SJSA1 (cell line): ENCODE results near the gene TRRAP. TPM values are rescaled to one million over a fixed set of nuclear protein-coding genes. Genes with fewer than 3 reads are reported as not detected.
"Not testable (repeated sequence)": the region's sequence is repeated elsewhere in the genome, so short reads cannot be mapped to it uniquely, and the experiment has no call there.

Source experiments
- DNase-seq, 2 experiments: peaks; one replicate each; pipeline ENCODE4 v3.0.0-alpha.2; 2015 to 2020; ENCODE audit warnings: low spot score in 2 of 2, low read depth in 1 of 2
- H3K27ac ChIP-seq: fragments of 250-450 bp; sonication (Bioruptor Pico); 2 replicates; pipeline ENCODE4 v1.5.1; 2020; ENCODE audit warnings: mild to moderate bottlenecking, moderate library complexity
- H3K27me3 ChIP-seq: fragments of 250-450 bp; sonication (Bioruptor Pico); replicated peaks from 2 replicates; pipeline ENCODE4 v1.5.1; 2020; ENCODE audit warnings: mild to moderate bottlenecking, moderate library complexity
- H3K36me3 ChIP-seq: fragments of 250-450 bp; sonication (Bioruptor Pico); 2 replicates; pipeline ENCODE4 v1.5.1; 2020; ENCODE audit warnings: mild to moderate bottlenecking
- H3K4me1 ChIP-seq: fragments of 250-450 bp; sonication (Bioruptor Pico); replicated peaks from 2 replicates; pipeline ENCODE4 v1.6.1; 2021; ENCODE audit warnings: mild to moderate bottlenecking
- H3K4me3 ChIP-seq: fragments of 250-450 bp; sonication (Bioruptor Pico); 2 replicates; pipeline ENCODE4 v1.5.1; 2020; ENCODE audit warnings: mild to moderate bottlenecking
- H3K9me3 ChIP-seq: fragments of 250-450 bp; sonication (Bioruptor Pico); replicated peaks from 2 replicates; pipeline ENCODE4 v1.5.1; 2020; ENCODE audit warnings: mild to moderate bottlenecking
- total RNA-seq: library from RNA; depleted of rRNA; stranded (reverse); fragments of >200 nt; shearing (Covaris generic); gene quantifications from 2 replicates; pipeline ENCODE4 v1.2.3, GENCODE V29; 2014

The TRRAP gene
- total RNA-seq, 1 experiment from 2014 or later: 12.7 TPM

DNA sequence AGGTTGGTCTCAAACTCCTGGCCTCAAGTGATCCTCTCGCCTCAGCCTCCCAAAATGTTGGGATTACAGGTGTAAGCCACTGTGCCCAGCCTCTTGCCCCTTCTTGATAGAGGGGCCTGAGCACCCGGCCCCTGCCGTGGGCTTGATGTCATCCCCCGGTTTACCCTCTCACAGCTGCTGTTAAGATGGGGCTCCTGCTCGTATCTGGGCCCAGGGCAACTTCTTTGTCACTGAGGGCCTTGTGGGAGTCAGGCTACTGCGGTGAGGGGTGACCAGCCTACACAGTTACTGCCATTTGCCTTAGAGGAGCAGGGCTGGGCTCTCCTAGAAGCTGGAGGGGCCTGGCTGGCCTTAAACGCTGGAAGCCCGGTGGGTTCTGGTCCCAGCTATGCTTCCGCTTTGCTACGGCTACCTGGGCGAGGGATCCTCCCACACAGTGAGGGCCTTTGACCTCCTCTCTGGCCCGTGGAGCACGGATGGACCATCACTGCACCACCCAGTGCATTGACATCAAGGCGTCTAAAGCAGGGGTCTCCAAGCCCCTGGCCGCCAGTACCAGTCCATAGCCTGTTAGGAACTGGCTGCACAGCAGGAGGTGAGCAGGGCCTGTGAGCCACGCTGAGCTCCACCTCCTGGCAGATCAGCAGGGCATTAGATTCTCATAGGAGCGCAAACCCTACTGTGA, 7.4 kb upstream of the TRRAP start:
- Histone ChIP-seq H3K27me3 (no peaks in the 10 kb centered on the region), H3K4me3 (no peak overlapping the region)

GRCh38 chr7:98872328-98872924, 5.9 kb upstream of the TRRAP start:
- Histone ChIP-seq H3K27me3 (no peaks in the 10 kb centered on the region), H3K4me3 (no peak overlapping the region), H3K36me3 (no peaks in the 10 kb centered on the region), H3K4me1 (peaks cover 13% of the 10 kb centered on the region), H3K9me3 (no peaks in the 10 kb centered on the region; the same call in 1 of the 2 replicates), H3K27ac (no peak overlapping the region)
- peak in 1 of 2 experiments; percentile 33 for DNase-seq

More for the DNA sequence above, 7.4 kb upstream of the TRRAP start:
- H3K9me3 ChIP-seq: no peaks in the 10 kb centered on the region; the same call in 1 of the 2 replicates
- peaks cover 16% of the 10 kb centered on the region for H3K4me1 ChIP-seq
- H3K36me3 ChIP-seq: no peaks in the 10 kb centered on the region
- no peak overlapping the region for H3K27ac ChIP-seq
- DNase-seq: no peak

- not testable (repeated sequence) for DNase-seq, H3K27me3 ChIP-seq, H3K27ac ChIP-seq, H3K9me3 ChIP-seq, H3K4me3 ChIP-seq, H3K36me3 ChIP-seq
- H3K4me1 ChIP-seq: peaks cover 20% of the 10 kb centered on the region
These were observed 4.7 kb upstream of the TRRAP start for GRCh38 chr7:98873610-98874009.

DNA sequence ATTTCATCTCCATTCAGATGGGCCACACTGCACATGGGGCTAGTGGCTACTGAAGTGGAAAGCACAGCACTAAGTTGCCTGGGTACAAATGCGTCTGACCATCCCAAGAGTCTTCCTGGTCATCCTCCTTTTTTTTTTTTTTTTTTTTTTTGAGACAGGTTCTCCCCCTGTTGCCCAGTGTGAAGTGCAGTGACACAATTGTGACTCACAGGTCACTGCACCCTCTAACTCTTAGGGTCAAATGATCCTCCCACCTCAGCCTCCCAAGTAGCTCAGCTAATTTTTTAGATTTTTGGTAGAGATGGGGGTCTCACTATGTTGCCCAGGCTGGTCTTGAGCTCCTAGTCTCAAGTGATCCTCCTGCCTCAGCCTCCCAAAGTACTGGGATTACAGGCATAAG, 3.4 kb upstream of the TRRAP start:
- peaks cover 12% of the 10 kb centered on the region for H3K36me3 ChIP-seq
- H3K27ac ChIP-seq: no peak overlapping the region
- no peak for DNase-seq
- H3K4me1 ChIP-seq: peaks cover 21% of the 10 kb centered on the region
- no peaks in the 10 kb centered on the region for H3K27me3 ChIP-seq
- H3K9me3 ChIP-seq: peaks cover 4% of the 10 kb centered on the region; the same call in 1 of the 2 replicates
- H3K4me3 ChIP-seq: no peak overlapping the region

GRCh38 chr7:98875501-98875900, 2.8 kb upstream of the TRRAP start:
- peak in 1 of 2 experiments; percentile 31 for DNase-seq
- Histone ChIP-seq H3K4me1 (peaks cover 19% of the 10 kb centered on the region), H3K36me3 (peaks cover 14% of the 10 kb centered on the region), H3K9me3 (peaks cover 4% of the 10 kb centered on the region; the same call in 1 of the 2 replicates), H3K4me3 (no peak overlapping the region), H3K27ac (no peak overlapping the region), H3K27me3 (no peaks in the 10 kb centered on the region)

- Histone ChIP-seq H3K4me1 (peaks cover 16% of the 10 kb centered on the region), H3K27me3 (no peaks in the 10 kb centered on the region), H3K9me3 (peaks cover 4% of the 10 kb centered on the region; the same call in 1 of the 2 replicates), H3K36me3 (peaks cover 31% of the 10 kb centered on the region), H3K27ac (no peak overlapping the region), H3K4me3 (no peak overlapping the region)
- DNase-seq: no peak
These were observed 1.2 kb upstream of the TRRAP start for GRCh38 chr7:98877146-98877545.

- no peak for DNase-seq
- peaks cover 38% of the 10 kb centered on the region for H3K36me3 ChIP-seq
- peaks cover 16% of the 10 kb centered on the region for H3K4me1 ChIP-seq
- H3K9me3 ChIP-seq: peaks cover 4% of the 10 kb centered on the region; the same call in 1 of the 2 replicates
- H3K27me3 ChIP-seq: no peaks in the 10 kb centered on the region
- H3K4me3 ChIP-seq: peak overlapping the region; percentile 100
- no peak overlapping the region for H3K27ac ChIP-seq
These were observed 504 bp upstream of the TRRAP start for GRCh38 chr7:98877692-98878364.

GRCh38 chr7:98879198-98879978, 1.1 kb downstream of the TRRAP start:
- DNase-seq: no peak
- H3K27me3 ChIP-seq: no peaks in the 10 kb centered on the region
- peaks cover 16% of the 10 kb centered on the region for H3K4me1 ChIP-seq
- peaks cover 4% of the 10 kb centered on the region; the same call in 1 of the 2 replicates for H3K9me3 ChIP-seq
- peak overlapping the region; percentile 100 for H3K4me3 ChIP-seq
- peak overlapping the region; percentile 78 for H3K27ac ChIP-seq
- H3K36me3 ChIP-seq: peaks cover 53% of the 10 kb centered on the region

- Histone ChIP-seq H3K4me1 (peaks cover 16% of the 10 kb centered on the region), H3K9me3 (peaks cover 4% of the 10 kb centered on the region; the same call in 1 of the 2 replicates), H3K27ac (no peak overlapping the region), H3K27me3 (no peaks in the 10 kb centered on the region), H3K4me3 (peak overlapping the region; percentile 100), H3K36me3 (peaks cover 58% of the 10 kb centered on the region)
- no peak for DNase-seq
These were observed 1.6 kb downstream of the TRRAP start for GRCh38 chr7:98879979-98880315.

DNA sequence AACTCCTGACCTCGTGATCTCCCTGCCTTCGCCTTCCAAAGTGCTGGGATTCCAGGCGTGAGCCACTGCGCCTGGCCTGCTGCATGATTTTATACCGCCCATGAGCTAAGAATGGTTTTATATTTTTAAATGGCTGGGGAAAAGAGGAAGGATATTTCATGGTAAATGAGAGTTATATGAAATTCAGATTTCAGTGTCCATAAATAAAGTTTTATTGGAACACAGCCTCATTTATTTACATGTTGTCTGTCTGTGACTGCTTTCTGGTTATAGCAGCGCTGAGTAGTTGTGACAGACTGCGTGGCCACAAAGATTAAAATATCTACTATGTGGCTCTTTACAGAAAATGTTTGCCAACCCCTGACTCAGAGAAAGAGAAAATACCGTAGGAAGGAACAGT, 2.2 kb downstream of the TRRAP start:
- H3K4me1 ChIP-seq: peaks cover 16% of the 10 kb centered on the region
- no peak overlapping the region for H3K4me3 ChIP-seq
- H3K36me3 ChIP-seq: peaks cover 61% of the 10 kb centered on the region
- H3K27ac ChIP-seq: no peak overlapping the region
- DNase-seq: no peak
- H3K27me3 ChIP-seq: no peaks in the 10 kb centered on the region
- peaks cover 4% of the 10 kb centered on the region; the same call in 1 of the 2 replicates for H3K9me3 ChIP-seq

DNA sequence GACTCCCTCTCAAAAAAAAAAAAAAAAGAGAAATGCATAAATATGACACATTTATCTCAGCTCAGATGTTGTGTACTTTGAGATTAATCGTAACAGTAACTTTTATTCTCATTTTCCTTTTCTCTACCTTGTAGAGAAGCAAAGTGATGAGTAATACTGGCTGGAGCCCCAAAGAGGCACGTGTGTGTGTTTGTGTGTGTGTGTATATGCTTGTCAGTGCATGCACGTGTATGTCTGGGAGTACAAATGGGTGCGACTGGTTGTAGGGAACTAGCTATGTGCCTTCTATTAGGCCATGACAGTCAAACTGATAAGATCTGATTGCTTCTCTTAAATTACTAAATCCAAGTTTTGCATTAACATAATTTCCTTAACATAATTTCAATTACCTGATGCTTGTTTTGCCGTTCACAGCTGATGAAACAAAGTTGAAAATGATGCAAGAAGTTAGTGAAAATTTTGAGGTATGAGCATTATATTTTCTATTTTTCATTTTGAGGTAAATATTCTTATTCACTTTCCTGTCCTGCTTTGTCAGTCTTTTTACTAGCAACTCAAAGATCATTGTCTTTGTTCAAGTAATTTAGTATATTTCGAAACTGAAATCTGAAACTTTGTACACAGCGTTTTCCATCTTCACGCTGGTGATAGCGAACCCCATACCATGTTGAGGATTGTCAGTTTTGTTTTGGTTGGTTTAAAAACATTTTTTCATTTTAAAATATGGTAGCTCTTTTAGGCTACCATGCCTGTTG, 3.4 kb downstream of the TRRAP start:
- H3K27me3 ChIP-seq: no peaks in the 10 kb centered on the region

DNA sequence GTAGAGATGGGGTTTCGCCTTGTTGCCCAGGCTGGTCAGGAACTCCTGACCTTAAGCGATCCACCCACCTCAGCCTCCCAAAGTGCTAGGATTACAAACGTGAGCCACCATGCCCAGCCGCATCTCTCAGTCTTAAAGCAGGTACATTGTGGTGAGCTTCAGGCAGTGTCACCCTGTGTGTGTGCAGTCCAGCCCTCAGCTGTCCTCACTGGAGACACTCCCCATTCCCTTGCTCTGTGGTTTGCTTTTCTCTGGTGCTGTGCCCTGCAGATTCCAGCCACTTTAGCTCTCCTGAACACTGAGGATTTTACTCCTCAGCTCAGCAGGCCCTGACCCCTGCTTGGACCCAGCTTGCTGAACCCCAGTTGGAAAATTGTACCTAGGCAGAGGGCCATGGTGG, 6.1 kb downstream of the TRRAP start:
- H3K27ac ChIP-seq: no peak overlapping the region
- no peaks in the 10 kb centered on the region for H3K27me3 ChIP-seq
- peaks cover 6% of the 10 kb centered on the region for H3K4me1 ChIP-seq
- no peaks in the 10 kb centered on the region for H3K9me3 ChIP-seq
- no peak for DNase-seq
- H3K36me3 ChIP-seq: peaks cover 76% of the 10 kb centered on the region
- H3K4me3 ChIP-seq: no peak overlapping the region

More for the DNA sequence above, 3.4 kb downstream of the TRRAP start:
- Histone ChIP-seq H3K27ac (no peak overlapping the region), H3K4me1 (peaks cover 16% of the 10 kb centered on the region), H3K4me3 (no peak overlapping the region), H3K9me3 (peaks cover 4% of the 10 kb centered on the region; the same call in 1 of the 2 replicates), H3K36me3 (peaks cover 68% of the 10 kb centered on the region)
- no peak for DNase-seq

GRCh38 chr7:98887038-98887437, 8.7 kb downstream of the TRRAP start:
- H3K4me3 ChIP-seq: no peak overlapping the region
- no peaks in the 10 kb centered on the region for H3K9me3 ChIP-seq
- no peaks in the 10 kb centered on the region for H3K27me3 ChIP-seq
- H3K27ac ChIP-seq: no peak overlapping the region
- peaks cover 74% of the 10 kb centered on the region for H3K36me3 ChIP-seq
- H3K4me1 ChIP-seq: no peaks in the 10 kb centered on the region
- no peak for DNase-seq
